GM13977 (cell line): ENCODE results near the gene SCN3B.

Source experiments
- DNase-seq: peaks from one replicate; pipeline ENCODE4 v3.0.0; 2012; ENCODE audit warnings: low spot score
- CTCF ChIP-seq: IDR thresholded peaks from 2 replicates; pipeline ENCODE4 v1.5.1; 2012; ENCODE audit warnings: mild to moderate bottlenecking, control low read depth; ENCODE audit not compliant: insufficient read depth; ENCODE audit errors: extremely low read depth, missing control alignments
- in situ Hi-C: fragments of 300-500 bp; cut with MboI; formaldehyde crosslinking; loops from one replicate; pipeline ENCODE4 v1.12.0; 2022; ENCODE audit warnings: low sequenced_read_pairs, low pct_unique_long_range_greater_than_20kb, mixed read lengths, inconsistent platforms; ENCODE audit not compliant: unreplicated experiment

The SCN3B gene

GRCh38 chr11:123579482-123579812 is 75.0 kb downstream of the SCN3B start:
- TF ChIP-seq CTCF = no peak
- in situ Hi-C loops = no loop called here
- peak; percentile 13 for DNase-seq
